Keratinocyte (primary cell): ENCODE results near the gene CNTNAP3. TPM values are rescaled to one million over a fixed set of nuclear protein-coding genes. Genes with fewer than 3 reads are reported as not detected.
"Not testable (repeated sequence)": the region's sequence is repeated elsewhere in the genome, so short reads cannot be mapped to it uniquely, and the experiment has no call there.

Source experiments
- DNase-seq: peaks from one replicate; pipeline ENCODE4 v3.0.0-alpha.2; 2011; ENCODE audit warnings: low read depth, missing footprints, low spot score
- FAIRE-seq: peaks from 2 replicates; lab custom pipeline; 2011; peaks lifted over from hg19 to GRCh38; lab: Jason Lieb, UNC
- H2AFZ ChIP-seq: 2 replicates; pipeline ENCODE4 v1.6.0; 2012; ENCODE audit warnings: low read length, control low read depth, inconsistent platforms; ENCODE audit not compliant: control insufficient read depth
- H3K27ac ChIP-seq: 2 replicates; pipeline ENCODE4 v1.5.1; 2011; ENCODE audit warnings: low read length; ENCODE audit not compliant: control insufficient read depth, insufficient read depth
- H3K27me3 ChIP-seq: 3 replicates; pipeline ENCODE4 v1.6.0; 2011; ENCODE audit warnings: low read length; ENCODE audit not compliant: control insufficient read depth, insufficient read depth; ENCODE audit errors: extremely low read depth
- H3K36me3 ChIP-seq, 2 experiments: 2 replicates in 1 of 2; 3 replicates in 1 of 2; pipeline ENCODE4 v1.5.1; 2011; ENCODE audit warnings: low read length in 2 of 2, mild to moderate bottlenecking in 1 of 2; ENCODE audit not compliant: control insufficient read depth in 2 of 2, insufficient read depth in 2 of 2; ENCODE audit errors: extremely low read depth in 1 of 2
- H3K4me1 ChIP-seq: 3 replicates; pipeline ENCODE4 v1.5.1; 2011; ENCODE audit warnings: low read length; ENCODE audit not compliant: control insufficient read depth, insufficient read depth; ENCODE audit errors: extremely low read depth
- H3K4me2 ChIP-seq: 3 replicates; pipeline ENCODE4 v1.6.0; 2011; ENCODE audit warnings: low read depth, low read length; ENCODE audit not compliant: control insufficient read depth, insufficient read depth; ENCODE audit errors: extremely low read depth
- H3K4me3 ChIP-seq, 3 experiments: fragments of 200-600 bp in 1 of 3; sonication (generic) in 1 of 3; 2 replicates in 2 of 3; 3 replicates in 1 of 3; pipeline ENCODE4 v1.5.1; 2011 to 2016; ENCODE audit warnings: low read length in 3 of 3, mild to moderate bottlenecking in 3 of 3, control low read depth in 2 of 3, inconsistent platforms in 1 of 3, low read depth in 1 of 3, mixed read lengths in 1 of 3, mixed run types in 1 of 3, moderate library complexity in 1 of 3; ENCODE audit not compliant: control insufficient read depth in 2 of 3, insufficient read depth in 2 of 3; ENCODE audit errors: extremely low read depth in 1 of 3
- H3K79me2 ChIP-seq: 2 replicates; pipeline ENCODE4 v1.6.0; 2012; ENCODE audit warnings: low read length; ENCODE audit not compliant: control insufficient read depth, insufficient read depth
- H3K9ac ChIP-seq: 3 replicates; pipeline ENCODE4 v1.6.0; 2011; ENCODE audit warnings: low read length; ENCODE audit not compliant: control insufficient read depth, insufficient read depth; ENCODE audit errors: extremely low read depth
- H3K9me1 ChIP-seq: 3 replicates; pipeline ENCODE4 v1.6.0; 2011; ENCODE audit warnings: low read length; ENCODE audit not compliant: control insufficient read depth, insufficient read depth; ENCODE audit errors: extremely low read depth
- H3K9me3 ChIP-seq: 2 replicates; pipeline ENCODE4 v1.5.1; 2012; ENCODE audit warnings: low read depth, low read length; ENCODE audit not compliant: control insufficient read depth
- H4K20me1 ChIP-seq: 3 replicates; pipeline ENCODE4 v1.6.0; 2011; ENCODE audit warnings: low read length; ENCODE audit not compliant: control insufficient read depth, insufficient read depth; ENCODE audit errors: extremely low read depth
- dilution Hi-C: fragments of 300-500 bp; cut with MboI; formaldehyde crosslinking; loops from one replicate; pipeline ENCODE4 v1.7.0; 2020; ENCODE audit warnings: low sequenced_read_pairs; ENCODE audit not compliant: extremely low pct_ligation_motif_present
- polyA minus RNA-seq, 3 experiments: library from RNA; depleted of rRNA, polyadenylated mRNA; stranded (reverse); fragments of >200 nt; gene quantifications; 1 replicate in 1 of 3; 2 replicates in 1 of 3; 3 replicates in 1 of 3; pipeline ENCODE4 v1.2.3, GENCODE V29; 2011
- polyA plus RNA-seq, 5 experiments: library from polyadenylated mRNA; depleted of rRNA in 3 of 5; stranded (reverse) in 3 of 5; stranded (forward) in 1 of 5; unstranded in 1 of 5; fragments of >200 nt; gene quantifications; 1 replicate in 1 of 5; 2 replicates in 3 of 5; 3 replicates in 1 of 5; pipeline versions ENCODE4 v1.2.1 to v1.2.3, GENCODE V29; 2011 to 2012; ENCODE audit warnings: missing spikeins in 2 of 5, low read depth in 1 of 5, low replicate concordance in 1 of 5

CNTNAP3 gene
- polyA plus RNA-seq (3.5 to 9.3 TPM (median 6.7 TPM) in 3 replicates), polyA minus RNA-seq (8.4 to 19.9 TPM (median 14.3 TPM) in 3 replicates)
- polyA plus RNA-seq (2011; ENCODE audit: low read depth), result 0.50 TPM
- polyA plus RNA-seq (2011; cell fraction: cytosol; rRNA removed), result 1.0 and 1.7 TPM in 2 replicates
- polyA plus RNA-seq (2011; cell fraction: nucleus; rRNA removed), result 10.7 and 12.1 TPM in 2 replicates
- 1.1 and 8.2 TPM in 2 replicates for polyA plus RNA-seq (2012; ENCODE audit: low replicate concordance)
- 3.6 TPM for polyA minus RNA-seq (2011; cell fraction: cytosol; rRNA and poly(A)+ RNA removed)
- 21.3 and 29.8 TPM in 2 replicates for polyA minus RNA-seq (2011; cell fraction: nucleus; rRNA and poly(A)+ RNA removed)

- FAIRE-seq, H3K79me2 ChIP-seq, H3K36me3 ChIP-seq, H3K27me3 ChIP-seq, H3K4me1 ChIP-seq, H3K9me3 ChIP-seq, H2AFZ ChIP-seq, H3K4me3 ChIP-seq, H4K20me1 ChIP-seq, DNase-seq, H3K27ac ChIP-seq, dilution Hi-C loops, H3K4me2 ChIP-seq, H3K9ac ChIP-seq, H3K9me1 ChIP-seq: not testable (repeated sequence)
These were observed at the start of gene CNTNAP3 for GRCh38 chr9:39287980-39288379. Gene CNTNAP3 (minus strand): TSS chr9:39288167. CDS start chr9:39288064, 103 bp downstream.

GRCh38 chr9:39279995-39280394 is 8.0 kb downstream of the CNTNAP3 start:
- dilution Hi-C loops, FAIRE-seq: not testable (repeated sequence)

GRCh38 chr9:39242513-39242912 is 45.5 kb downstream of the CNTNAP3 start:
- FAIRE-seq, H3K4me1 ChIP-seq, H2AFZ ChIP-seq, H3K4me3 ChIP-seq, H3K9ac ChIP-seq, H3K4me2 ChIP-seq, DNase-seq, H3K9me1 ChIP-seq, H3K27ac ChIP-seq, dilution Hi-C loops, H3K9me3 ChIP-seq, H4K20me1 ChIP-seq, H3K27me3 ChIP-seq, H3K79me2 ChIP-seq, H3K36me3 ChIP-seq: not testable (repeated sequence)

More at GRCh38 chr9:39279995-39280394, 8.0 kb downstream of the CNTNAP3 start:
- H3K4me3 ChIP-seq, DNase-seq, H3K9me3 ChIP-seq, H3K36me3 ChIP-seq, H4K20me1 ChIP-seq, H3K9ac ChIP-seq, H3K79me2 ChIP-seq, H3K27me3 ChIP-seq, H3K27ac ChIP-seq, H3K9me1 ChIP-seq, H3K4me2 ChIP-seq, H3K4me1 ChIP-seq, H2AFZ ChIP-seq: not testable (repeated sequence)

GRCh38 chr9:39232130-39232991 is 55.6 kb downstream of the CNTNAP3 start:
- H4K20me1 ChIP-seq, H3K79me2 ChIP-seq, DNase-seq, H3K4me1 ChIP-seq, H3K27me3 ChIP-seq, H3K27ac ChIP-seq, H3K4me3 ChIP-seq, H3K9me1 ChIP-seq, H3K4me2 ChIP-seq, H2AFZ ChIP-seq, dilution Hi-C loops, H3K9ac ChIP-seq, H3K9me3 ChIP-seq, H3K36me3 ChIP-seq, FAIRE-seq: not testable (repeated sequence)
